ENCODE measurements around the gene CCDC188.

The CCDC188 gene

DNA sequence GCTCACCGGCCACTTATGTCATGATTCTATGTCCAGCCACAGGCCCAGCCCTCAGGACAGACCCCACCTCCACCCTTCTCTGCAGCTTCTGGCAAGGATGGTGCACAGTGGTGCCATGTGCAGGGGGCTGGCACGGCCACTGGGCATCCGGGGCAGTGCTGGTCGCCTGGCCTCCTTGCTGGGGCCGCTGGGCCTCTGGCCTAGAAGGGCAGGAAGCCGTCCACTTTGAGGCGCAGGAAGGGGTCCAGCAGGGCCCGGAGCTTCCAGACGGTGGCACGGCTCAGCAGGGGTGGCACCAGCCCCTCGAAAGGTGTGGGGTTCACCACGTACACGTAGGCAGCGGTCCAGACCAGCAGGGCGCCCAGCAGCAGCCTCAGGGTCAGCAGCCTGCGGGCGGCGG, 2.4 kb downstream of the CCDC188 start:
- DNase-seq (ENCODE audit: low spot score), result no peak
- Histone ChIP-seq H3K27ac (no peak overlapping the region), H3K4me3 (no peak overlapping the region)
- TF ChIP-seq CTCF (IDR thresholded peaks at IDR 0.05), result no peak

DNA sequence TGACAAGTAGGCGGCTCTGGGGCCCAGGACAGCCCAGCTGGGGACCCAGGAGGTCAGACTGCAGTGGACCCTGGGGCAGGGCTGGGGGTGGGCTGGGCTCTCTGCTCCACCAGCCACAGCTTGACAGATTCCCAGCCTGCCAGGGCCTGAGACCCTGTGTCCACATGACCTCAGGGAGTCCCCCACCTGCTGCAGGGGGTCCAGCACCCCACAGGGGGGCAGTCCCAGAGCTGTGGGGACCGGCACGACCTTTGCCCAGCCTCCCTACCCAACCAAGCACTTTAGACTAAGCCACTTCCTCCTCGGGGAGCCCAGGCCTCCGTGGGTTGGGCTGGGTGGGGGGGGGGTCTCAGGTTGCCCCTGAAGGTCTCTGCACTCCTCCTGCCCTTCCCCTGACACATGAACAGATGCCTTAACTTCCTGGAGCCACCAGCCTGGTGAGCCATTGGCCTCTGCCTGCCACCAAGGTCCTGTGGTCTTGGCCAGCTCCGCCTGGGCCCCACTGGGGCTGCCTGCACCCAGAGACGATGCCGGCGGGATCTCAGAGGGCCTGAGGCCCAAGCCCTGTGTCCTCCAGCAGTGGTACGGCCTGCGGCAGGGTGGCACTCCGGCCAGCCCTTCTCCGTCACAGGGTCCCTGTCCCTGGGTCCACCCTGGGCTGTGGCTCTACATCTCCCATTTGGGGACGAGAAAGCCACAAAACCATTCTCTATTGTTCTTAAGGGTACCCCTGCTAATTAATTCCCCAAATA, 3.4 kb downstream of the CCDC188 start:
- no peak for TF ChIP-seq CTCF (IDR thresholded peaks at IDR 0.05)
- no peak overlapping the region for H3K27ac ChIP-seq
- no peak for DNase-seq (ENCODE audit: low spot score)
- H3K4me3 ChIP-seq, result no peak overlapping the region

- H3K27ac ChIP-seq, result no peak overlapping the region
- no peak overlapping the region for H3K4me3 ChIP-seq
- no peak for DNase-seq (ENCODE audit: low spot score)
- no peak for TF ChIP-seq CTCF (IDR thresholded peaks at IDR 0.05)
Observed at GRCh38 chr22:20146777-20147176, 4.1 kb downstream of the CCDC188 start.

- H3K27ac ChIP-seq, result no peak overlapping the region
Observed at GRCh38 chr22:20145832-20146223, 5.0 kb downstream of the CCDC188 start.

GRCh38 chr22:20145206-20145831, 5.5 kb downstream of the CCDC188 start:
- DNase-seq (ENCODE audit: low spot score), result no peak
- Histone ChIP-seq H3K4me3 (no peak overlapping the region), H3K27ac (no peak overlapping the region)
- TF ChIP-seq CTCF (IDR thresholded peaks at IDR 0.05), result no peak

More at GRCh38 chr22:20145832-20146223, 5.0 kb downstream of the CCDC188 start:
- DNase-seq (ENCODE audit: low spot score), result no peak
- TF ChIP-seq CTCF (IDR thresholded peaks at IDR 0.05), result no peak
- H3K4me3 ChIP-seq, result no peak overlapping the region

DNA sequence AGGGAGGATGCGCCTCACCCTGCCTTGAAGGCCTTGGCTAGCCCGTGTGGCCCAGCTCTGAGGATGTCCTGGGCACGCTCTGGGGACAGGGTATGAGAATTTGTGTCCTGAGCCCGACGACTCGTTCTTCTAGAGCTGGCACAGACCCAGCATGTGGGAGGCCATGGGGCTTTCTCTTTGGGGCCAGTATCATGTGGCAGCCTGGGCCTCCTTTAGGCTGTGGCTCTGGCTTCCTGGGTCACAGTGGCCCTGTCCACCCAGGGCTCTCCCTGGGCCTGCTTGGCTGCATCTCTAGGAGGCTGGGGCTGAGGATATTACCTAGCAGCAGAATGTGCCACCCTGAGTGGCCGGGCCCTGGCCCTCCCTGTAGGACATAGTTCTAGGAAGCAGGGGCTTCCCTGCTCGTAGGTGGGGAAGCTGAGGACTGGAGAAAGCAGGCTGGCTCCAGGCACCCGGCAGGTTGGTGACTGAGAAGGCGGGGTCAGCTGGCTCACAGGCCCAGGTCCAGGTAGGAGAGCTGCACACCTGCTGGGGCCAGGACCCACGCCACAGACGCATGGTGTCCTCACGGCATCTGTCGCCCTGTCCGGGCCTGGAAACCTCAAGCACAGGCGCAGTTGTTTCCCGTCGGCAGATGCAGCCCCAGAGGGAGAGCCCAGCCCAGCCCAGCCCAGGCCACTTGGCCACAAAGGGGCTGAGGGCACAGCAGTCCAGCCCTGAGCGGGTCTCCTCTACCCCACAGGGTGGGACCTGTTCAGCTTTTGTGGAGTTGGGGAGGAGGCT, 6.8 kb downstream of the CCDC188 start:
- DNase-seq (ENCODE audit: low spot score), result no peak
- TF ChIP-seq CTCF (IDR thresholded peaks at IDR 0.05), result no peak
- H3K27ac ChIP-seq, result no peak overlapping the region

More for the DNA sequence above, 6.8 kb downstream of the CCDC188 start:
- no peak overlapping the region for H3K4me3 ChIP-seq
